ENCODE measurements around the gene KCNQ1OT1.

GRCh38 chr11:2644844-2645778, 54.7 kb downstream of the KCNQ1OT1 start:
- TF ChIP-seq POLR2A (IDR thresholded peaks at IDR 0.05; ENCODE audit: low read depth) (no peak), CTCF (IDR thresholded peaks at IDR 0.05) (no peak), EP300 (IDR thresholded peaks at IDR 0.05) (no peak)
